Upper lobe of left lung (tissue), 4 donors: ENCODE data around the gene ELOVL6.

ENCODE experiments used
- EP300 ChIP-seq, 4 donors: sonication (generic); formaldehyde crosslinking; IDR thresholded peaks; one replicate each; pipeline ENCODE4 v1.5.1; 2017; ENCODE audit warnings: antibody characterized with exemption in 4 of 4, control low read depth in 2 of 4
- POLR2A ChIP-seq, 4 donors: fragments of 450-650 bp; IDR thresholded peaks; one replicate each; pipeline ENCODE4 v1.5.1; 2016 to 2017; ENCODE audit warnings: antibody characterized with exemption in 4 of 4, mild to moderate bottlenecking in 2 of 4
- POLR2AphosphoS5 ChIP-seq, 2 donors: sonication (generic); formaldehyde crosslinking; IDR thresholded peaks; one replicate each; pipeline ENCODE4 v1.5.1; 2017; ENCODE audit warnings: antibody characterized with exemption in 2 of 2
- TF ChIP-seq, protein P1 (sequence below), 6 experiments: fragments of 450-650 bp in 4 of 6; fragments of 200-600 bp in 2 of 6; sonication (generic) in 2 of 6; IDR thresholded peaks; one replicate each; pipeline ENCODE4 v1.5.1; 2016 to 2019; ENCODE audit warnings: antibody characterized with exemption in 6 of 6

DNA sequence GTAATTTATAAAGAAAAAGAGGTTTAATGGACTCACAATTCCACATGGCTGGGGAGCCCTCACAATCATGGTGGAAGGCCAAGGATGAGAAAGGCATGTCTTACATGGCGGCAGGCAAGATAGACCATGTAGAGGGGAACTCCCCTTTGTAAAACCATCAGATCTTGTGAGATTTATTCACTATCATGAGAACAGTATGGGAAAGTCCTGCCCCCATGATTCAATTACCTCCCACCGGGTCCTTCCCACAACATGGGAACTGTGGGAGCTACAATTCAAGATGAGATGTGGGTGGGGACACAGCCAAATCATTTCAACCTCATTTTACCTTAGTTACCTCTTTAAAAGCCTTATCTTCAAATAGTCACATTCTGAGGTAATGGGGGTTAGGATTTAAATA is 30.9 kb upstream of the ELOVL6 start:
- TF ChIP-seq, protein P1, sequence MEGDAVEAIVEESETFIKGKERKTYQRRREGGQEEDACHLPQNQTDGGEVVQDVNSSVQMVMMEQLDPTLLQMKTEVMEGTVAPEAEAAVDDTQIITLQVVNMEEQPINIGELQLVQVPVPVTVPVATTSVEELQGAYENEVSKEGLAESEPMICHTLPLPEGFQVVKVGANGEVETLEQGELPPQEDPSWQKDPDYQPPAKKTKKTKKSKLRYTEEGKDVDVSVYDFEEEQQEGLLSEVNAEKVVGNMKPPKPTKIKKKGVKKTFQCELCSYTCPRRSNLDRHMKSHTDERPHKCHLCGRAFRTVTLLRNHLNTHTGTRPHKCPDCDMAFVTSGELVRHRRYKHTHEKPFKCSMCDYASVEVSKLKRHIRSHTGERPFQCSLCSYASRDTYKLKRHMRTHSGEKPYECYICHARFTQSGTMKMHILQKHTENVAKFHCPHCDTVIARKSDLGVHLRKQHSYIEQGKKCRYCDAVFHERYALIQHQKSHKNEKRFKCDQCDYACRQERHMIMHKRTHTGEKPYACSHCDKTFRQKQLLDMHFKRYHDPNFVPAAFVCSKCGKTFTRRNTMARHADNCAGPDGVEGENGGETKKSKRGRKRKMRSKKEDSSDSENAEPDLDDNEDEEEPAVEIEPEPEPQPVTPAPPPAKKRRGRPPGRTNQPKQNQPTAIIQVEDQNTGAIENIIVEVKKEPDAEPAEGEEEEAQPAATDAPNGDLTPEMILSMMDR (IDR thresholded peaks at IDR 0.05) = no peak
- TF ChIP-seq POLR2A (IDR thresholded peaks at IDR 0.05) = no peak
- TF ChIP-seq EP300 (IDR thresholded peaks at IDR 0.05) = no peak
- TF ChIP-seq POLR2AphosphoS5 (IDR thresholded peaks at IDR 0.05) = no peak
